CD4-positive, alpha-beta T cell treated with Interleukin-4 for 4 hours (primary cell): ENCODE results near the gene PIAS1.
"Not testable (repeated sequence)": the region's sequence is repeated elsewhere in the genome, so short reads cannot be mapped to it uniquely, and the experiment has no call there.

Source experiments
- DNase-seq: peaks from one replicate; pipeline ENCODE4 v3.0.0-alpha.2; 2020

Gene PIAS1

GRCh38 chr15:68187559-68187958, 133.4 kb downstream of the PIAS1 start:
- DNase-seq, result no peak

DNA sequence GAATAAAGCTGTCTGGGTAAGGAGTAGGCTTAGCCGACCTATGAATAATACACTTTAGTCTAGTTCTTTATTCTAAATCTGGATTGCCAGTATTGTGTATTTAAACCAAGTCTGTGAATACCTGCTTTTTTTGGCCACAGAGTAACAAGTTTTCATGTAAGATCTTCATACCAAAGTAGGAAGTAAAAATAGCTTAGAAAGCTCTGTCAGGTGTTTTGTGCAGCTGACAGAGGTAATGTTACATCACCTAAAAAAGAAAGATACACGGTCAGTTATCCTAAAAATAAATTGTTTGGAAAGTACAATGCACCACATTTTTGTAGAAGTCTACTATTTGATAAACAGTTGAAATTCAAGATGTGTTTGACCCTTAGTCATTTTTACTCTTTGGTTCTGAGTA, 134.5 kb downstream of the PIAS1 start:
- DNase-seq, result no peak

GRCh38 chr15:68190048-68190447, 135.9 kb downstream of the PIAS1 start:
- no peak for DNase-seq

DNA sequence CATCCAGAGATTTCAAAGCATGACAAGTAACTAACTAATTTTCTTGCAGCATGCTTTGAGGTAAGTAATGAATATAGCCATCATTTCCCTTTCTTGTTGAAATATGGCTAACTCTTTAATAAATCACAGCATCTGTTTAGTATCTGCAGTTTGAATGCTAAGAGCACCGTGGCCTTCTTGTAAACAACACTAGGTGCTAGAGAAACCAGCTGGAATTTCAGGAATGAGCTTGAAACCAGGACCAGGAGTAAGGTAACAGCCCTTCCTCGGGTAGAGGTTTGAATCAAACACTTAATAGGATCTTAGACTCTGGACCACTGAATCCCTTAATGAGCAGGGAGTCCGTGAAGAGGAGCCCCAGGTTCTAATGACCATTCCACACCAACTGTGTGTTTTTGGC, 137.4 kb downstream of the PIAS1 start:
- DNase-seq, result no peak

DNA sequence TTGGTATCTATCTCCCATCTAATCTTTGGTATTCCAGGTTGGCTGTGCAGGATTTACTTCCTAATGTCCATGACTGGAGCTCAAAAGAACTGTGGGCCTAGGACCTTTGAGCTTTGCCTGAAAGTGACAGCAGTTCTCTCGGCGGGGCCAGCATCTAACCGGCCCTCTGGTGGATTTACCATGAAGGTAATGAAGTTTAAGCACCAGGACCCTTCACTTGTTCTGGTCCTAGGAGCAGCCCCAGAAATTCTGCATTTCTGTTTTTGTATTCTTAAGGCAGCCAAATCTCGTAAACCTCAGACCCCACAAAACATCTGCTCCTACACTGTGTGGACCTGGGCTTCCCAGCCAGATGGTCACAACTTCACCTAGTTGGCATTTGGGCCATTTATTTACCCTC, 138.0 kb downstream of the PIAS1 start:
- DNase-seq, result no peak

DNA sequence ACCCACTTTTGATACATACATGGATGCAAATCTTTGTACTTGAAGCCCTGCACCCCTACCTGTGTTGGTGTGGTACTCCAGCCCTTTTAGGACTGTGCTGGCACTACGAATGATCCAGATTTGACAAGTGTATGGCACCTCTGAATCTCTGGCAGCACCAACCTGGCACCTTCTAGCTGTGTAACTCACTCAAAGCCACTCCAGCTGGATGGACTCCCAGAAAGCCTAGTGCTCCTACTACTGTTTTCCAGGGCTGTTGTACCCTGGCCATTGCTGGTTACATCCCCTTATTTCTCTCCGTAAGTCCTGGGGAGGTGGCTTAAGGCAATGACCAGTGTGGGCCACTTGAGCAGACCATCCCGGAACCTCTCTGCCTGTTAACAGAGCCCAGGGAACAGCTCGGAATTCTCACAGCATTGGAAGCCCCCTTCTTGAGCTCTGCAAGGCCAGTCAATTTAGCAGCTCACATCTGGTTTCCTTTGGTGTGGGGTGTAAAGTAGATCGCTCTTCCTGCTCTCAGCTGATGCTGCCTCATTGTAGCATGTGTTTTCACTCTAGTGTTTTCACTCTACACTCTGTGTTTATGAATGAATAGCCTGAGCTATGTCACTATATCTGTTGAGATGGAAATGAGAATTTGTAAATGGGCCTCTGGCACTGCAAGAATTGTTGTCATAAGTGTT, 138.8 kb downstream of the PIAS1 start:
- DNase-seq, result no peak

GRCh38 chr15:68195336-68196112, 141.4 kb downstream of the PIAS1 start:
- DNase-seq, result no peak

GRCh38 chr15:68196445-68197169, 142.5 kb downstream of the PIAS1 start:
- DNase-seq, result no peak

- no peak for DNase-seq
These were observed 143.0 kb downstream of the PIAS1 start for GRCh38 chr15:68197170-68197492.

DNA sequence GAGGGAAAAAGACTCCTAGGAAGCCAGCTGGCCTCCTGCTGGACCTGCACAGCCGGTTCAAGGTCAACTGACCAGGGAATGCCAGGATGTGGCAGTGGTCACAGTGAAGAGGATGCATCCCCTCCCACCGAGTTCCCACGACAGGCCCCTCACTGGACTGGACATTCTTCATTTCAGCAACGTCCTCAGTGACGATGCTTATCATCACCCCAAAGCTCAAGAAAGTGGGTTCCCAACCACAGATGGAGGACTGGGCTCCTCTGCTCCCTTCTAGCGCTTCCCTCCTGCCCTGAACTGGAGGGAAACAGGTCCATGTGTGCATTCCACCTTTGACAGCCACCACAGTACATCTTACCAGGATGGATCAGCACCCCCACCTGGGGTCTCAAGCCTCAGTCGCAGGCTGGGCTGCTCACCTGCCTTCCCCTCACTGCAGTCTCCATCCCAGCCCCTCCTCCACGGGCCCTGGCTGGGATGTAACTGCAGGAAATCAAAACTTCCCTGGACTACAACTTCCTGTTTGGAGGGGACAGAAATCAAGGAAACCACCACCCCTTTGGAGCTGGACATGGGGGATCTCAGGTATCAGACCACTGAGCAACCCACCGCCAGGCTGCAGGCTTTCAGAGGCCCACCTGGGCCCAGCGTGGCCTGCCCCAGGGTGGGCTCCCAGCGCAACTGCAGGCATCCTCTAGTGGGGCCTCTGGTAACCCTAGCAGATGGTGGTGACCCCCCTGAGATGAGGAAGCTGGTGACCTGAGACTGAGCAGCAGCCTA, 143.7 kb downstream of the PIAS1 start:
- no peak for DNase-seq

- DNase-seq, result no peak
These were observed 145.2 kb downstream of the PIAS1 start for GRCh38 chr15:68199340-68199739.

GRCh38 chr15:68200016-68200861, 146.1 kb downstream of the PIAS1 start:
- DNase-seq, result no peak

DNA sequence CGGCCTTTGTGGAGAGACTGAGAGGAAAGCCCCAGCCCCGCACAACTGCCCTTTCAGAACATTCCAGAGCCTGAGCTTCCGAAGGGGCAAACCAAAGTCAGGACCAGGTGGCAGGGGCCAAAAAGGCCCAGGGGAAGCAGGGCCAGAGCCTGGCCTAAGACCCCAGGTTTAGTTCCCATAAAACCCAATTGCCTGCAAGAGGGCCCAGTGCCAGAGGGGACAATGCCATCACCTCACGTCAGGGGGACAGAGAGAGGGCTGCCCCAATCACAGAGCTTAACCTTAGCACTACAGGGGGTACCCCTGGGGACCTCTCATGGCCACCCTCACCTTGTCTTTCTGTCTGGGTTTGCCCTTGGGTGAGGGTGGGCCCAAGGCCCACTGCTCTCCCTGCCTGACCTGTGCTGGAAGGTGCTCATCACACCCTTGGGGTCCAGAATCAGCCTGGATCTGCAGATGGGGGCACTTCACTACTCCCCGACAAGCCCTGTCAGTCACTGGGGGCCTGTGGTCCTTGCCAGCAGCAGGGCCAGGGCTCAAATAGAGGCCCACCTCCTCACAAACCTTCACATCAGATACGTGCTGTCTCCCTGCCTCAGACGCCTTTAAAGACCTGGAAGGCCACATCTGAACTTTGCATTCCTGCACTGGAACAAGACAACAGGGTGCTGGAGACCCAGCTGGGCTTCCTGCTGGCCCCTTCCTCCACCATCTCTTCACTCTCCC, 147.2 kb downstream of the PIAS1 start:
- DNase-seq, result no peak

DNA sequence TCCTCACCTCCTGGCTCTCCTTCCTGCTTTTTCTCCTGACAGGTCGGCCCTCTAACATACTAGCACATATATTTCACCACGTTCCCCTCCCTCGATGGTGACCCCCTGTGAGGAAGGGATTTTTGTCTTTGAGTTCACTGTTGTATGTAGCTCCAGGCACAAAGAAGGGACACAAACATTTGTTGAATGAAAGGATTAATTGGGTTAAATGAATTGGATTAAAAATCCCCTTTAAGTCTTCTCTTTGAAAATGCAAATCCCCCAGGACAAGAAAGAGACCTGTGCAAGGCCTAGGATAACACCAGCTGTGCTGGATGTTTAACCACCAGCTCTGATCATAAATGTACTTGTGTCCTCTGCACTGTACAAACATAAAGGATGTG, 147.8 kb downstream of the PIAS1 start:
- DNase-seq, result no peak

GRCh38 chr15:68202994-68203393, 148.9 kb downstream of the PIAS1 start:
- DNase-seq, result not testable (repeated sequence)

DNA sequence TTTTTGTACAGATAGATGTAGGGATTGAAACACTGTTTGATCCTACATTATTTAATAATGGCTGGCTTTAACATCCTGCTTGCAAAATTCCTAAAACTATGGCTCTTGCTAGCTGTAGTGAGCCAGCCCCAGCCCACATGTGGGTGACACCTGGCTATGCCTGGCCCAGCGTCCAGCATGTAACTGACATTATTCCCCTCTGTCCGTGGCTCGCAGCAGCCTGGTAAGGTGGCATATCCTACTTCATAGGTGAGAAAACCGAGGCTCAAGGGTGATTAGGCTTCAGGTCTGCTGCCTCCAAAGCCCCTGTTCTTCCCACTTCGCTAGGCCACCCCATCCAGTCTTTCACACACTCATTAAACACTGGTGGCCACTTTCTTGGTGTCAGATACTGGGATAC, 149.4 kb downstream of the PIAS1 start:
- DNase-seq, result no peak

- no peak for DNase-seq
These were observed 149.8 kb downstream of the PIAS1 start for GRCh38 chr15:68203956-68204355.

DNA sequence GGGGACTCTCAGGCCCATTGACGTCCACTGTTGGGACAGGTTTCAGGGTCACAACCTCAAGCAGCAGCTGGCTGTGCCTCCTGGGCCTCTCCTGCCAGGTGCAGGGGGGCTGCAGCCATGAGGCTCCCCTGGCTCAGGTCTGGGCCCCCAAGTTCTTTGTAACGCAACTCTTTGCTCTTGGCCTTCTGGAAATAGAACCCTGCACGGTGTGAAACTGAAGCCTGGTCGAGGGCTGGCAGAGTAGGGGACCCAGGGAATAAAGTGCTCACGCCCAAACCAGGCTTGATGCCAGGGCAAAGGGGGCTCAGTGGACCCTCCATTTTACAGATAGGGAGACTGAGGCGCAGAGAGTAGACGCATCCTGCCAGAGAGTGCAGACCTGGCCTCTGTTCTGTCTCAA, 150.2 kb downstream of the PIAS1 start:
- DNase-seq, result no peak

- DNase-seq, result no peak
These were observed 150.9 kb downstream of the PIAS1 start, which contains the start of gene CALML4 for GRCh38 chr15:68204776-68205557. Gene CALML4 (minus strand): TSS chr15:68205332. CDS start chr15:68205247, 85 bp downstream.

- no peak for DNase-seq
These were observed 151.4 kb downstream of the PIAS1 start for GRCh38 chr15:68205558-68205944.
